ENCODE measurements around the gene CENPM. TPM values are rescaled to one million over a fixed set of nuclear protein-coding genes. Genes with fewer than 3 reads are reported as not detected.

Gene CENPM
- total and polyA plus RNA-seq, 4 donors, result 0.17 to 26.3 (median 2.3) TPM

- TF ChIP-seq TAF1 (conservative IDR thresholded peaks at IDR 0.05), result no peak
- TF ChIP-seq EGR1 (IDR thresholded peaks at IDR 0.05; ENCODE audit: low read depth in 2 of 2), result no peak
- no peak for TF ChIP-seq RXRA (IDR thresholded peaks at IDR 0.05)
- no peak for TF ChIP-seq ZBTB33 (IDR thresholded peaks at IDR 0.05)
- no peak for TF ChIP-seq GABPA (IDR thresholded peaks at IDR 0.05 in 1 of 2, conservative IDR thresholded peaks at IDR 0.05 in 1 of 2)
- TF ChIP-seq FOXA1 (IDR thresholded peaks at IDR 0.05), result no peak
- no peak for TF ChIP-seq ATF3 (IDR thresholded peaks at IDR 0.05)
- no peak for TF ChIP-seq JUND (IDR thresholded peaks at IDR 0.05)
- no peak for TF ChIP-seq FOXA2 (IDR thresholded peaks at IDR 0.05)
- no peak for TF ChIP-seq NR2F2 (IDR thresholded peaks at IDR 0.05)
- no peak for TF ChIP-seq REST (IDR thresholded peaks at IDR 0.05)
- TF ChIP-seq RAD21 (IDR thresholded peaks at IDR 0.05), result no peak
- no peak for TF ChIP-seq HNF4G (IDR thresholded peaks at IDR 0.05)
- no peak for TF ChIP-seq MAX (IDR thresholded peaks at IDR 0.05)
- TF ChIP-seq YY1 (IDR thresholded peaks at IDR 0.05), result no peak
- TF ChIP-seq CTCF (IDR thresholded peaks at IDR 0.05; ENCODE audit: low read depth, low read length, missing input control), result no peak
- TF ChIP-seq SP1 (IDR thresholded peaks at IDR 0.05), result no peak
- H3K4me1 ChIP-seq (ENCODE audit: control insufficient read depth in 4 of 4, insufficient read depth in 4 of 4, low read length in 3 of 4), result peaks cover 2 to 33% (median 20%) of the 10 kb centered on the region in 4 donors
- no peak overlapping the region for H3K9ac ChIP-seq (ENCODE audit: low read depth in 1 of 2, low read length in 2 of 2)
- H3K27ac ChIP-seq (ENCODE audit: low read depth in 1 of 2, low read length in 2 of 2), result peak overlapping the region in 1 of 2 donors; percentile 84
- no peak overlapping the region for H3K4me3 ChIP-seq (ENCODE audit: low read depth in 1 of 3, low read length in 3 of 3)
- no peaks in the 10 kb centered on the region for H3K27me3 ChIP-seq (ENCODE audit: control insufficient read depth in 4 of 4, insufficient read depth in 4 of 4, low read length in 3 of 4)
- H3K36me3 ChIP-seq (ENCODE audit: control insufficient read depth in 4 of 4, insufficient read depth in 3 of 4, low read depth in 1 of 4, low read length in 3 of 4), result peaks cover 34 to 61% (median 51%) of the 10 kb centered on the region in 4 donors
- 97% methylated on average over 7 of the region's 7 CpGs for WGBS
- no peaks in the 10 kb centered on the region for H3K9me3 ChIP-seq (ENCODE audit: control insufficient read depth in 4 of 4, low read length in 3 of 4)
- no peak for DNase-seq (ENCODE audit: low spot score)
Measured at GRCh38 chr22:41902016-41902415, 44.9 kb downstream of the CENPM start.
